Measurements from ENCODE around the gene KRT35. TPM values are rescaled to one million over a fixed set of nuclear protein-coding genes. Genes with fewer than 3 reads are reported as not detected.

The KRT35 gene
- total and polyA plus RNA-seq, 2 donors (not counting 3 experiments of a cell fraction or from before 2014, with no cell fraction given): not detected

DNA sequence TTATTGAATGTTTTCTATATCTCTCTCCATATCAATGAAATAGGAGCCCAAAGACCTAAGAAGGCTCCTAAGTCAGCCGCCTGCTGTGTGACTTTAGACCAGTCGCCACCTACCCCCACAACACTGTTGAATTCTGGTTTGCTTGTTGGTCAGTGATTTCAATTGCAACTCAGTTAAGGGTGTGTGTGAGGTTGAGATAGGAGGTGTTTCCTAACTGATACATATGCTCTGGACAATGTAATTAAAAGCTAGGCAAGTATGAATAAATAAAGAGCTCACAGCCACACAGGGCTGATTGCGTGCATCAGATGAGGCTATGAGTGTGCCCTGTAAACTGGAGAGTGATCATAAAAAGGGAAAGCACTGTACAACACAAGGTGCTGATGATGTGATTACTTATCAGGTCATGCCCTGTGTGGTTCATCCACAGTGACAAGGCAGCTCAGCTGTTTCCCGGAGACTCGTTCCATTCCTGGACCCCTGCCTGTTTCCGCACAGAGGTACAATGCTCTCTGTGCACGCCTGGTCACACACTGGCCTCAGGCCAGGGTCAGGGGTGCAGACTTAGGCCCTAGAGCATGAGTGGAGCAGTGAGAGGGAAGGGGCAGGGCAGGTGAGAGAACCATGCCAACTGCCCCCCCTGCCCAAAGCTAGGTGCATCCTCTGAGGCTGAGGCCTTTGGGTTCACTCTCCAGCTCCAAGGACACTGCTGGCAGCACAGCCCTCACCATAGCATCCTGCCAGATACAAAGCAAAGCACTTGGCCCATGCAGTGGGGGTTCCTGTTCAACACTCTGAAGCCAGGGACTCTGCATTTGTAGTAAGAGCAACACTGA lies 3.3 kb upstream of the KRT35 start:
- FAIRE-seq: no peak
- intact Hi-C loops (cut with micrococcal nuclease): no loop called here
- Histone ChIP-seq H3K9me3 (replicated peaks; ENCODE audit: control insufficient read depth, insufficient read depth, low read length) (no peaks in the 10 kb centered on the region), H3K9me1 (replicated peaks; ENCODE audit: control insufficient read depth, extremely low read depth, insufficient read depth, low read length) (no peaks in the 10 kb centered on the region), H3K4me1 (ENCODE audit: control insufficient read depth, extremely low read depth, insufficient read depth, low read length) (no peaks in the 10 kb centered on the region), H3K9ac (replicated peaks; ENCODE audit: extremely low read depth, insufficient read depth, low read length) (no peak overlapping the region), H4K20me1 (replicated peaks; ENCODE audit: control insufficient read depth, extremely low read depth, insufficient read depth, low read length) (no peaks in the 10 kb centered on the region), H3K4me2 (ENCODE audit: insufficient read depth, low read length) (no peak overlapping the region), H3K27me3 (ENCODE audit: control insufficient read depth in 2 of 2, insufficient read depth in 2 of 2, low read length in 2 of 2) (no peaks in the 10 kb centered on the region), H3K79me2 (ENCODE audit: control insufficient read depth, insufficient read depth, low read length) (no peaks in the 10 kb centered on the region), H3K4me3 (replicated peaks in 1 of 3; ENCODE audit: insufficient read depth in 1 of 3, low read depth in 1 of 3, low read length in 3 of 3) (no peak overlapping the region), H2AFZ (ENCODE audit: low read depth, low read length) (no peak overlapping the region), H3K36me3 (ENCODE audit: control insufficient read depth in 2 of 2, extremely low read depth in 1 of 2, insufficient read depth in 2 of 2, low read length in 2 of 2) (no peaks in the 10 kb centered on the region), H3K27ac (ENCODE audit: insufficient read depth, low read depth, low read length) (no peak overlapping the region)
- no peak for TF ChIP-seq JUN (IDR thresholded peaks at IDR 0.05; ENCODE audit: borderline replicate concordance, insufficient read depth, insufficient read length, low read depth)
- no peak for TF ChIP-seq POLR2A (IDR thresholded peaks at IDR 0.05; ENCODE audit: low read depth, low read length)
- no peak for TF ChIP-seq FOS (IDR thresholded peaks at IDR 0.05; ENCODE audit: borderline replicate concordance, insufficient read depth, low read length)
- TF ChIP-seq EZH2 (IDR thresholded peaks at IDR 0.05; ENCODE audit: borderline replicate concordance, low read depth, low read length, severe bottlenecking): no peak
- TF ChIP-seq GATA2 (IDR thresholded peaks at IDR 0.05; ENCODE audit: insufficient read depth, insufficient read length, low read depth, low read length): no peak
- TF ChIP-seq POLR2AphosphoS5 (IDR thresholded peaks at IDR 0.05; ENCODE audit: insufficient read depth, low read depth, low read length): no peak
- TF ChIP-seq, protein P1, sequence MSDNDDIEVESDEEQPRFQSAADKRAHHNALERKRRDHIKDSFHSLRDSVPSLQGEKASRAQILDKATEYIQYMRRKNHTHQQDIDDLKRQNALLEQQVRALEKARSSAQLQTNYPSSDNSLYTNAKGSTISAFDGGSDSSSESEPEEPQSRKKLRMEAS (IDR thresholded peaks at IDR 0.05; ENCODE audit: insufficient read depth, insufficient read length): no peak
- no TSS peak for BruUV-seq (replicated peaks)
- POLR2A ChIA-PET: no interaction called here
- DNase-seq (ENCODE audit: low read depth, low spot score): no peak
- CTCF ChIA-PET: interaction anchor here (0.8 to 22.3 kb wide), 5 partner anchors 12 to 181 kb away, joined by 3 to 350 read pairs (median 6); no protein-coding TSS in a partner anchor
- dilution Hi-C loops (cut with MboI; ENCODE audit: extremely low pct_ligation_motif_present, low sequenced_read_pairs): no loop called here
